HAP-1 (cell line): Measurements from ENCODE around the gene NXN.
"Not testable (repeated sequence)": the region's sequence is repeated elsewhere in the genome, so short reads cannot be mapped to it uniquely, and the experiment has no call there.

Source experiments
- DNase-seq, 2 experiments: peaks; one replicate each; pipeline ENCODE4 v3.0.0-alpha.2; 2016 to 2020; ENCODE audit warnings: low spot score in 2 of 2
- H3K27me3 ChIP-seq: fragments of 250-450 bp; sonication (Bioruptor Pico); 2 replicates; pipeline ENCODE4 v1.5.1; 2020; ENCODE audit warnings: low read depth, mild to moderate bottlenecking, moderate library complexity
- H3K36me3 ChIP-seq: fragments of 250-450 bp; sonication (Bioruptor Pico); replicated peaks from 2 replicates; pipeline ENCODE4 v1.5.1; 2020; ENCODE audit warnings: mild to moderate bottlenecking
- H3K4me1 ChIP-seq: fragments of 250-450 bp; sonication (Bioruptor Pico); 2 replicates; pipeline ENCODE4 v1.5.1; 2020; ENCODE audit warnings: mild to moderate bottlenecking
- H3K4me3 ChIP-seq: fragments of 250-450 bp; sonication (Bioruptor Pico); 2 replicates; pipeline ENCODE4 v1.5.1; 2020; ENCODE audit warnings: mild to moderate bottlenecking, moderate library complexity
- H3K9me3 ChIP-seq: fragments of 250-450 bp; sonication (Bioruptor Pico); 2 replicates; pipeline ENCODE4 v1.5.1; 2020; ENCODE audit warnings: mild to moderate bottlenecking, moderate library complexity
- in situ Hi-C: fragments of 300-500 bp; cut with MboI; formaldehyde crosslinking; loops from 3 replicates; pipeline ENCODE4 v1.14.3; 2020; ENCODE audit warnings: low sequenced_read_pairs, inconsistent platforms, mixed read lengths

NXN gene

DNA sequence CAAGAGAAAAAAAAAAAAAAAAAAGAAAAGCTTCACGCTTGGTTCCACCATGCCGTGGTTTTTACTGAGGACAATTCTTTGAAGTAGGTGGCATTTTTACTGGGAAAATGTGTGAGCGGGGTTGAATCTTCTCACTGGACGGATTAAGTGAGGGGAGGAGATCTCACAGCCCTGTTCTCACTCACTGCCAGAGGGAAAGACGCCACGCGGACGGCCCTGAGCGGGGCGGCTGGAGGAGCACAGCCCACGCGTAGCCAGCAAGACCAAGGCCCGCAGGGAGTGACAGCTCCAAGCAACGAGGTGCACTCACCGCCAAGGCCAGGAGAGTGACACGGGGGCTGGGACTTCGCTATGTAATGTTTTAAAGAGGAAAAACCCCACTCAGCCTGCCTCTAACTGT is 154.4 kb downstream of the NXN start:
- H3K27me3 ChIP-seq: no peaks in the 10 kb centered on the region

GRCh38 chr17:824378-824777 is 155.2 kb downstream of the NXN start:
- in situ Hi-C loops: no loop called here
- Histone ChIP-seq H3K4me3 (no peak overlapping the region), H3K9me3 (no peaks in the 10 kb centered on the region), H3K27me3 (no peaks in the 10 kb centered on the region), H3K36me3 (peaks cover 47% of the 10 kb centered on the region), H3K4me1 (no peaks in the 10 kb centered on the region)
- DNase-seq: no peak

More for the DNA sequence above, 154.4 kb downstream of the NXN start:
- in situ Hi-C loops: no loop called here
- Histone ChIP-seq H3K4me1 (no peaks in the 10 kb centered on the region), H3K4me3 (no peak overlapping the region), H3K36me3 (peaks cover 39% of the 10 kb centered on the region), H3K9me3 (no peaks in the 10 kb centered on the region)
- no peak for DNase-seq

GRCh38 chr17:823501-823902 is 156.1 kb downstream of the NXN start:
- no peak overlapping the region for H3K4me3 ChIP-seq
- H3K4me1 ChIP-seq: no peaks in the 10 kb centered on the region
- no peaks in the 10 kb centered on the region for H3K27me3 ChIP-seq
- H3K36me3 ChIP-seq: peaks cover 54% of the 10 kb centered on the region
- DNase-seq: no peak
- in situ Hi-C loops: no loop called here
- no peaks in the 10 kb centered on the region for H3K9me3 ChIP-seq

GRCh38 chr17:819251-819650 is 160.3 kb downstream of the NXN start:
- H3K36me3 ChIP-seq: peaks cover 64% of the 10 kb centered on the region
- H3K4me1 ChIP-seq: no peaks in the 10 kb centered on the region
- no peaks in the 10 kb centered on the region for H3K27me3 ChIP-seq
- DNase-seq: no peak
- in situ Hi-C loops: no loop called here
- H3K9me3 ChIP-seq: no peaks in the 10 kb centered on the region
- H3K4me3 ChIP-seq: no peak overlapping the region

- Histone ChIP-seq H3K4me1 (no peaks in the 10 kb centered on the region), H3K9me3 (no peaks in the 10 kb centered on the region), H3K4me3 (no peak overlapping the region), H3K36me3 (peaks cover 45% of the 10 kb centered on the region), H3K27me3 (no peaks in the 10 kb centered on the region)
- in situ Hi-C loops: no loop called here
- no peak for DNase-seq
These were observed 165.2 kb downstream of the NXN start for GRCh38 chr17:814371-814770.

- peaks cover 31% of the 10 kb centered on the region for H3K36me3 ChIP-seq
- H3K4me1 ChIP-seq: no peaks in the 10 kb centered on the region
- H3K27me3 ChIP-seq: no peaks in the 10 kb centered on the region
- no peaks in the 10 kb centered on the region for H3K9me3 ChIP-seq
- in situ Hi-C loops: no loop called here
- H3K4me3 ChIP-seq: no peak overlapping the region
- DNase-seq: no peak
These were observed 166.9 kb downstream of the NXN start for GRCh38 chr17:812638-813204.

DNA sequence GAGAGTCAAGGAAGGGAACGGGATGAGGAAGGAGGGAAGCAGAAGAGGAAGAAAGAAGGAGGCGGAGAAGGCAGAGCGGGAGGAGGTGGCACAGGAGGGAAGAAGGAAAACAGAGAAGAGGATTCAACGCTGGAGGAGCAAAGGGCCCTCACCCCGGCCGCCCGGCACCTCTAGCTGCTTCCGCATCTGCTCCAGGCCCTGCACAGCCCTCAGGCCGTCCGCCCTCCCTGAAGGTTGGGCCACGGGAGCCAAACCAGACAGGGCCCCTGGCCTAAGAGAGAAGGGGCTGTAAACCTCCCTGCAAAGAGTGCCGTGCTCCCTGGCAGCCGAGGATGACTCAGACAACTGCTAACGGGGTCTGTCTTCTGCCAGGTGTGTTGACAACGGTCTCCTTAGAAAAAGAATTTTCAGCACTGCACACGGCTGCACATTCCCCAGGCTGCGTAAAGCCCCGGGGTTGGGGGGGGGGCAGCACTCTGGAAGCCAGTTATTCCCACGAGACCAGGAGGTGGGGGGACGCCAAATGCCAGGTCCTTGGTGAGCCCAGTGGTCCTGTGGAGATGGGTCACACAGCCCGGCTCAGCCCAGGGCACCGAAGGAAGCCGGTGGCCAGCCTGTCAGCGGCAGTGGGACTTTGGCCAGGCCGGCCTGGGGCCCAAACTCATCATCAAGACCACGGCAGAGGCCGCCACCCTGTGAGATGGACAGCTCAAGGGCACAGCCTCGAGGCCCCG is 168.4 kb downstream of the NXN start:
- Histone ChIP-seq H3K36me3 (peaks cover 24% of the 10 kb centered on the region), H3K9me3 (no peaks in the 10 kb centered on the region), H3K4me3 (no peak overlapping the region), H3K4me1 (no peaks in the 10 kb centered on the region), H3K27me3 (no peaks in the 10 kb centered on the region)
- in situ Hi-C loops: no loop called here
- no peak for DNase-seq

GRCh38 chr17:807523-808294 is 171.9 kb downstream of the NXN start:
- H3K27me3 ChIP-seq: no peaks in the 10 kb centered on the region
- H3K4me3 ChIP-seq: no peak overlapping the region
- no peaks in the 10 kb centered on the region for H3K4me1 ChIP-seq
- H3K36me3 ChIP-seq: peaks cover 13% of the 10 kb centered on the region
- DNase-seq: no peak
- in situ Hi-C loops: no loop called here
- no peaks in the 10 kb centered on the region for H3K9me3 ChIP-seq

GRCh38 chr17:806781-807522 is 172.6 kb downstream of the NXN start:
- DNase-seq: no peak
- in situ Hi-C loops: no loop called here
- Histone ChIP-seq H3K36me3 (peaks cover 13% of the 10 kb centered on the region), H3K4me3 (no peak overlapping the region), H3K9me3 (no peaks in the 10 kb centered on the region), H3K4me1 (no peaks in the 10 kb centered on the region), H3K27me3 (no peaks in the 10 kb centered on the region)

- H3K27me3 ChIP-seq: no peaks in the 10 kb centered on the region
- peaks cover 13% of the 10 kb centered on the region for H3K36me3 ChIP-seq
- in situ Hi-C loops: no loop called here
- H3K4me1 ChIP-seq: no peaks in the 10 kb centered on the region
- H3K9me3 ChIP-seq: no peaks in the 10 kb centered on the region
- DNase-seq: no peak
- H3K4me3 ChIP-seq: no peak overlapping the region
These were observed 173.2 kb downstream of the NXN start for GRCh38 chr17:806346-806745.

DNA sequence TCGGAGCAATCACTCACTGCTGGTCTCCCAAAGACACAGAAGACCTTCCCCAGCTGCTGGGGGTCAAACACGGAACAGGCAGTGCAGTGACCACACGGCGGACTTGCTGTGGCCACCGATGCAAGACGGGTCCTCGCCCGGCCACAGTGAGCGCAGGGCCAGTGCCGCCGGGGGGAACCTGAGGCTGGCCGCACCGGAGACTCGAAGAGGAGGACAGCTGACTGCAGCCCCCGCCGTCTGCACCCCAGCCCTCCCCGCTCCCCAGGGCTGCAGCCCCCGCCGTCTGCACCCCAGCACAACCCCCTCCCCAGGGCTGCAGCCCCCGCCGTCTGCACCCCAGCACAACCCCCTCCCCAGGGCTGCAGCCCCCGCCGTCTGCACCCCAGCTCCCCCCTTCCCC is 173.7 kb downstream of the NXN start:
- H3K4me1 ChIP-seq, H3K9me3 ChIP-seq, H3K4me3 ChIP-seq, DNase-seq, H3K27me3 ChIP-seq, in situ Hi-C loops: not testable (repeated sequence)
- peaks cover 13% of the 10 kb centered on the region for H3K36me3 ChIP-seq

DNA sequence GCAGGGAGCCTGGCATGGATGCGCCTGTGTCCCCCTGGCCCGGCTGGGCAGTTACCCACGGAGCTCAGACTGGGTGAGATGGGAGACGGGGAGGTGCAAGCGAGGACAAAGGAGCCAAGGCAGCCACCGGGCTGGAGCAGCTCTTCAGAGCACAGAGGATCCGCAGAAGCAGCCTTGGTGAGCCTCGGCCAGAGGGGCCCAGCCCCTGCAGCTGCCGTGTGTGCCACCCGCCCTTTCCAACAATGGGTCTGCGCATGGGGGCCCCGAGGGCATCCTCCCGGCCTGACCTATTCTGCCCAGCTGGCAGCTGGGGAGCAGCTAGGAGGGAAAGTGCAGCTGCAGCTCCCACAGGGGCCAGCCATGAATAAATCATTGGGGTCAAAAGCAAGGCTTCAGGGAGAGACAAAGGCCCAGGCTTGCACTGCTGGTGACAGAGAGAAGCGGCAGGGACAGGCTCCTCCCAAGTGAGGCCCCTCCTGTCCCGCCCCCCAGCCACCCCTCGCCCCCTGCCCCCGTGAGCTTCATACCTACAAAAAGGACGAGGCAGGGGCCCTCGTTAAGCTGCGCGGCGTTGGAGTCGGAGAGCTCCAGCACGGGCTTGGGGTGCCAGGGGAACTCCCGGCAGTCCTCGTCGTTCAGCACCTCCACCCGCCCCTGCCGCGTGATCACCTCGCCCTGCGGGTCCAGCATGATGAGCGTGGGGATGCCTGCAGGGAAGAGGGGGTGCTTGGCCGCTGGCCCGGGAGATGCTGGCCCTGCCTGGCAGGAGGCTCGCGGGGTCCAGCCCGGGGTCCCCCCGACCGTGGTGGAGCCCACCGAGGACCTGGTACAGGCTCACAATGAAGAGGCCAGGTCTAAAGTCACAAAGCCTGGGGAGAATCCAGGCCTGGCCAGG is 174.8 kb downstream of the NXN start:
- in situ Hi-C loops: no loop called here
- DNase-seq: no peak
- H3K9me3 ChIP-seq: no peaks in the 10 kb centered on the region
- no peaks in the 10 kb centered on the region for H3K4me1 ChIP-seq
- no peaks in the 10 kb centered on the region for H3K27me3 ChIP-seq
- H3K36me3 ChIP-seq: peaks cover 20% of the 10 kb centered on the region
- H3K4me3 ChIP-seq: no peak overlapping the region
